Mammary epithelial cell (primary cell): ENCODE data around the gene AKT3.

Experiments
- CTCF ChIP-seq, 2 donors: IDR thresholded peaks in 1 of 2; conservative IDR thresholded peaks in 1 of 2; 2 replicates each; pipeline ENCODE4 v1.5.1; 2011 to 2012; ENCODE audit warnings: inconsistent platforms in 2 of 2, low read length in 2 of 2, mild to moderate bottlenecking in 2 of 2, control low read depth in 1 of 2, low read depth in 1 of 2; ENCODE audit not compliant: insufficient read depth in 1 of 2; ENCODE audit errors: extremely low read depth in 1 of 2
- EZH2 ChIP-seq: IDR thresholded peaks from 2 replicates; pipeline ENCODE4 v1.6.1; 2012; ENCODE audit warnings: low read length, inconsistent platforms, borderline replicate concordance

DNA sequence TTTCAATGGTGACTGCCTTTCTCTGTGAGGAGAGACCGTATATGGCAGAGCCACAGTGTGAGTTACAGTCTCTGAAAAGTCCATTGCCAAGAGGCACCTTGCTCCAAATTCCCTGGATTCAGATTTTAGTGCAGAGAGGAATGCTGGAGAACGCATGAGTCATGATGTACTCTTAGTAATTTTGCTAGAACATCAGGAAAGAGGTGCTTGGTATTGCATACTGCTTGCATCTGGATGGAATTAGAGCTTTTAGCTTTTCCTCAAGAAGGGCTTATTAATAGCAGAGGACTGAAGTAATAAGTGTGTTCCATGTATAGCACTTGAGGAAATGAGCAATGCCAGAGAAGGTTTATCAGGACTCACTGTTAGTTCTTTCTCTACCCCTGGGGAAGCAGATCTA, 40.5 kb upstream of the AKT3 start:
- TF ChIP-seq EZH2 (no peak), CTCF (conservative IDR thresholded peaks at IDR 0.05 in 1 of 2, IDR thresholded peaks at IDR 0.05 in 1 of 2; ENCODE audit: extremely low read depth in 1 of 2, insufficient read depth in 1 of 2, low read depth in 1 of 2, low read length in 2 of 2) (no peak)
